ENCODE measurements around the gene KDM5B.

DNA sequence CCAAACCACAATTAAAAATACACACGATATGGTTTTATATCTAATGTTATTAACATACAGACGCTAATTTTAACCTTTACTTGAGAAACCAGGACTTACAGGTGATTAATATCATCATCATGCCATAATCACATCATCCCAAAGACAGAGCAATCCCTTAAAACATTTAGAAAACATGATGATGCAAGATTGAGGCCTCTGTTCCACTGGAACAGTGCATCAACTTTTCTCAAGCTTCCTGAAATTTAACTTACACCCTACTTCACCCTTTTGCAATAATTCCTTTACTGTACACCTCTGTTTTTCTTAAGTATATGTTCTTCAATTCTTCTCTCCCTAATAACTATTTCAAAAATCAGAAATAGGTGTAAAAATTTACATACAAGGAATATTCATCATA lies 38.1 kb downstream of the KDM5B start:
- TF ChIP-seq CTCF (IDR thresholded peaks at IDR 0.05), result no peak
- TF ChIP-seq POLR2A (IDR thresholded peaks at IDR 0.05), result no peak

Measured in prostate gland (tissue), 2 donors.